ENCODE data around the gene SLC22A8.

Gene SLC22A8

GRCh38 chr11:62988276-62988675 lies 27.4 kb downstream of the SLC22A8 start:
- Histone ChIP-seq H3K27ac (no peak overlapping the region), H3K4me3 (no peak overlapping the region)
- no peak for TF ChIP-seq CTCF (IDR thresholded peaks at IDR 0.05)
- peak; percentile 64 for DNase-seq (ENCODE audit: low spot score)

GRCh38 chr11:62985041-62985750 lies 30.4 kb downstream of the SLC22A8 start:
- Histone ChIP-seq H3K27ac (no peak overlapping the region), H3K4me3 (no peak overlapping the region)
- TF ChIP-seq CTCF (IDR thresholded peaks at IDR 0.05) = no peak
- DNase-seq (ENCODE audit: low spot score) = no peak

- TF ChIP-seq CTCF (IDR thresholded peaks at IDR 0.05) = no peak
- H3K4me3 ChIP-seq = no peak within 1 kb of the TSS
- DNase-seq (ENCODE audit: low spot score) = peak; percentile 52
- H3K27ac ChIP-seq = no peak within 1 kb of the TSS
Observed at GRCh38 chr11:62984451-62984991, 31.1 kb downstream of the SLC22A8 start, which contains the start of gene SLC22A6. Gene SLC22A6 (minus strand): TSS chr11:62984967. CDS start chr11:62984690, 277 bp downstream.

- peak; percentile 58 for DNase-seq (ENCODE audit: low spot score)
- TF ChIP-seq CTCF (IDR thresholded peaks at IDR 0.05) = no peak
- no peak overlapping the region for H3K4me3 ChIP-seq
- no peak overlapping the region for H3K27ac ChIP-seq
Observed at GRCh38 chr11:62983536-62984199, 32.0 kb downstream of the SLC22A8 start.

- DNase-seq (ENCODE audit: low spot score) = peak; percentile 56
- TF ChIP-seq CTCF (IDR thresholded peaks at IDR 0.05) = no peak
- H3K4me3 ChIP-seq = no peak overlapping the region
- no peak overlapping the region for H3K27ac ChIP-seq
Observed at GRCh38 chr11:62981743-62982142, 33.9 kb downstream of the SLC22A8 start.

- no peak for TF ChIP-seq CTCF (IDR thresholded peaks at IDR 0.05)
- Histone ChIP-seq H3K27ac (no peak overlapping the region), H3K4me3 (no peak overlapping the region)
- DNase-seq (ENCODE audit: low spot score) = no peak
Observed at GRCh38 chr11:62980133-62980760, 35.4 kb downstream of the SLC22A8 start.

Data from coronary artery (tissue), 2 donors.